Measurements from ENCODE around the gene ARHGAP42.
"Not testable (repeated sequence)": the region's sequence is repeated elsewhere in the genome, so short reads cannot be mapped to it uniquely, and the experiment has no call there.

The ARHGAP42 gene

DNA sequence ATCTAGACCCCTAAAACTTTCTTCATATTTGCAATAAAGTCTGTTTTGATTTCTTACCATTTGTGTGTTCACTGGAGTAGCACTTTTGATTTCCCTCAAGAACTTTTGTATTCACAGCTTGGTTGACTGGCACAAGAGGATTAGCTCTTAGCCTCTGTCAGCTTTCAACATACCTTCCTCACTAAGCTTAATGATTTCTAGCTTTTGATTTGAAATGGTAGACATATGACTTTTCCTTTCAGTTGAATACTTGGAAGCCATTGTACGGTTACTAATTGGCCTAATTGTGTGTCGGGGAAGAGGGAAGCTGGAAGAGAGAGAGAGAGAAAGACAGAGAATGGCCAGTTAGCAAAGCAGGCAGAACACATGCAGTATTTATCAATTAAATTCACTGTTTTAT is 180.5 kb downstream of the ARHGAP42 start:
- no peak for DNase-seq (ENCODE audit: low spot score)

- DNase-seq (ENCODE audit: low spot score) = no peak
Measured at GRCh38 chr11:100869328-100869727, 182.2 kb downstream of the ARHGAP42 start.

GRCh38 chr11:100870138-100870537 is 183.1 kb downstream of the ARHGAP42 start:
- DNase-seq (ENCODE audit: low spot score) = no peak

DNA sequence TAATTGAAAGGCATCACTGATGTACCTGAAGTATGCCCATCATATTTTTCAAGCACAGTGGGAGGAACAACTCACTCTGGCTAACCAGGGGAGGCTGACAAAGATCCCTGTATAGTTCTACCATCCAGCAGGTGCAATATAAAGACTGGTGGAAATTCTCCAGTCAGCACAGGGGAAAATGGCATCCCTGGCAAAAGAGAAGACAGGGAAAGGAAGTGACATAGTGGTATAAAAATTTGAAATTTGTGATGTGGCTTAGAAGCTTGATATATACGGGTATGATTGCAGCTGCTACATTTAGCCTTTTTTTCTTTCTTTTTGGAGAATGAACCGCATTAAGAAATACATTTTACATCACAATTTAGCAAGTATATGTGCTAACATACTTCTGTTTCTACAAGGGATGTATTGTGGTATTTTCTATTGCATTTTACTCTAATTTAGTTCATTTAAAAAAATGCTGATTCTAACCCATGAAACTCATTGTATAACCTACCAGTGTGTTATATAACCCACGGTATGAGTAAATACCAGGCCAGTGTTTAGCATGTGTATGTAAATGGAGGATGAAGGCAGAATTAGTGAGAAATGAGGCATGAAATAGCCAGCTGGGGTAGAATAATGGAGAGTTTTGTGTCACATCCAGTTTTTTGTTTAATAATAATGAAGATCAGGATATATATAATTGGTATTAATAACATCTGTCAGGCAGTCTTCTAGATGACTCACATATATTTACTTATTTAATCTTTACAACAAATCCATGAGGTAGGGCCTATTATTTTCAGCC is 186.1 kb downstream of the ARHGAP42 start:
- DNase-seq (ENCODE audit: low spot score) = no peak

DNA sequence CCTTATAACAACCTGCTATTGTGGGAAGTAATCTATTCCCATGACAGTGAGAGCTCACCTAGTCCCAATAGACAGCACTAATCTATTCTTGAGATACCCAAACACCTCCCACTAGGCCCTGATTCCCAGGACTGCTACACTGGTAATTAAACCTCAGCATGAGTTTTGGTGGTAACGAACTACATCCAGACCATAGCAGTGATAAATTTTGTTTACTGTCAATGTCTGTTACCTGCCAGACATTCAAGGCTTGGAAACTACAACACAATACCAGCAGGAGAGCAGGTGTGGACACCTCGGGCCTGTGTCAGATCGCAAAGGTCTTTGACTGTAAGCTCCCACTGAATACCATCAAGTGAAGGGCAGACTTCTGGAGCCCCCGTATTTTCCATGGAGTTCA is 187.1 kb downstream of the ARHGAP42 start:
- DNase-seq (ENCODE audit: low spot score) = no peak

DNA sequence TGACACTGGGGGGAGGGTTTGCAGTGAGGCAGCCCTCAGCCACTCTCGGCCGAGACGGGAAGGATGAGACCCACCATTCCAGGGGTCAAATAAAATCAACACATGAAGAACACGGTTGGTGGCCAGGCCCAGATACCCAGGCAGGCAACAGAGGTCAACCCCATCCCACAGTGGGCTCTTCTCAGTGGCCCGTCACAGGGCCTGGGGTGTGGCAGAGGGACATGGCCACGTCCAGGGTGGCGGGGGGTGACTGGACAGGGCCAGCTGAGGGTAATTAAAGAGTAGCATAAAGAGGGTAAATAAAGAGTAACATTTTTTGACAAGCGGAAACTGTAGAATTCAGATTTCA is 188.4 kb downstream of the ARHGAP42 start:
- DNase-seq (ENCODE audit: low spot score) = no peak

- no peak for DNase-seq (ENCODE audit: low spot score)
Measured at GRCh38 chr11:100876815-100877520, 189.9 kb downstream of the ARHGAP42 start.

- DNase-seq (ENCODE audit: low spot score) = peak; percentile 59
Measured at GRCh38 chr11:100878474-100878873, 191.4 kb downstream of the ARHGAP42 start.

GRCh38 chr11:100882957-100883356 is 195.9 kb downstream of the ARHGAP42 start:
- DNase-seq (ENCODE audit: low spot score) = no peak

GRCh38 chr11:100883830-100884229 is 196.7 kb downstream of the ARHGAP42 start:
- DNase-seq (ENCODE audit: low spot score) = no peak

DNA sequence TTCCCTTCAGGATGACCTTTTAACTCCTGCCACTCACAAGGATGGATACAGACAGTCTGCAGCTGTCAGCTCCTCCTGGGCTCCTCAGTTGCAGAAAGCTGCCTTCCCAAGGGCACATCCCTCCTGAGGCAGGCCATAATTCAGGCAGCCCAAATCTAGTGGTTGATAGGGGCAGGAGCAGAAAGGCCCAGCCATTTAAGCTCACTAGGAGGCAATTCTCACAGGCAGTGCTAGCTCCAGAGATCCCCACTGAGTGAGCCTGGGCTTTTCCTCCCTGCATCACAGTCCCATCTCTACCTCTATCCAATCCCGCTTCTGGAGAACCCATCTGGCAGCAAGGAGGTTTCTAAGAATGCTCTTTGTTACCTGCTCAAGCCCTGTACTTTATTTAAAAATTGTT is 200.6 kb downstream of the ARHGAP42 start:
- DNase-seq (ENCODE audit: low spot score) = peak; percentile 5

- DNase-seq (ENCODE audit: low spot score) = no peak
Measured at GRCh38 chr11:100888836-100889235, 201.7 kb downstream of the ARHGAP42 start.

- DNase-seq (ENCODE audit: low spot score) = no peak
Measured at GRCh38 chr11:100889758-100890157, 202.7 kb downstream of the ARHGAP42 start.

DNA sequence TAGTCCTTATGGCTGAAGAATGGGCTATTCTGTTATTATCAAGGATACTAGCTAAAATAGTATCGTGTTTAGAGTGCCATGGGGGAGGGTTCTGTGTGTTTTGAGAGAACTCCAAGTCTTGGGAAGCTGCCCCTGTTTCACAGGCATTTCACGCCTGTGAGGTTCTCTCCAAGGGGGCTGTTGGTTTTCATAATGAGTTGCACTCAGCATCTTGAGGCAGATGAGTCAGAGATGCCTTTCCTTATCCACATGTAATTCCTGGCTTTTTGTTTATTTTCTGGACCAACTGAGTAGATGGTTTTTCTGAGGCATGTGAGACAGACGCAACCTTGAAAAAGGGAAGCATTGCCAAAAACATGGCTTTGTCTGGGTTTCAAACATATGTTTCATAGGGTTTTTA is 203.7 kb downstream of the ARHGAP42 start:
- DNase-seq (ENCODE audit: low spot score) = no peak

DNA sequence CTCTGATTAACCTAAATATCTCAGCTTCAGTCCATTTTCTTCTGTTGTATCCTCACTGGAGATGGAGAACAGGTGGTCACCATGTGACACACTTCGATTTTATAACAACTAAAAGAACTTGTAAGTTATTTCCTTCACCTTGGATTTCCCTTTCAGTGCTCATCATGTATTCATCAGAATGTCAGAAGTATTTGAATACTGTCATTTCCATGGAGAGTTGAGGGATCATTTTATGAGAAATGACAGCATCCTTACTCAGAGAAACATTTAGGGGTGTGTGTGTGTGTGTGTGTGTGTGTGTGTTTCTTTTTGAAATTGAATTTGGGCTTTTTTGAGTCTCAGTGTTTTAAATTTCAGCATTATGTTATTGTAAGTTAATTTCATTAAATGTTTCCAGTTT is 205.8 kb downstream of the ARHGAP42 start:
- DNase-seq (ENCODE audit: low spot score) = no peak

- DNase-seq (ENCODE audit: low spot score) = no peak
Measured at GRCh38 chr11:100895449-100895848, 208.4 kb downstream of the ARHGAP42 start.

DNA sequence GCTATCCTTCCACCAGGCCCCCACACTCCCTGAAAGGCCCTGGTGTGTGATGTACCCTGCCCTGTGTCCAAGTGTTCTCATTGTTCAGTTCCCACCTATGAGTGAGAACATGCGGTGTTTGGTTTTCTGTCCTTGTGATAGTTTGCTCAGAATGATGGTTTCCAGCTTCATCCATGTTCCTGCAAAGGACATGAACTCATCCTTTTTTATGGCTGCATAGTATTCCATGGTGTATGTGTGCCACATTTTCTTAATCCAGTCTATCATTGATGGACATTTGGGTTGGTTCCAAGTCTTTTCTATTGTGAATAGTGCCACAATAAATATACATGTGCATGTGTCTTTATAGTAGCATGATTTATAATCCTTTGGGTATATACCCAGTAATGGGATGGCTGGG is 208.9 kb downstream of the ARHGAP42 start:
- DNase-seq (ENCODE audit: low spot score) = not testable (repeated sequence)

DNA sequence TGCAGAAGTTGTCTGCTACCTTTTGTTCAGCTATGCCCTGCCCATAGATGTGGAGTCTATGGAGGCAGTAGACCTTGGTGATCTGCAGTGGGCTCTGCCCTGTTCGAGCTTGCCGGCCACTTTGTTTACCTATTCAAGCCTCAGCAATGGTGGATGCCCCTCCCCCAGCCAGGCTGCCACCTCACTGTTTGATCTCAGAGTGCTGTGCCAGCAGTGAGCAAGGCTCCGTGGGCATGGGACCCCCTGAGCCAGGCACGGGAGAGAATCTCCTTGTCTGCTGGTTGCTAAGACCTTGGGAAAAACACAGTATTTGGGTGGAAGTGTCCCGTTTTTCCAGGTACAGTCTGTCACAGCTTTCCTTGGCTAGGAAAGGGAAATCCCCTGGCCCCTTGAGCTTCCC is 214.4 kb downstream of the ARHGAP42 start:
- DNase-seq (ENCODE audit: low spot score) = not testable (repeated sequence)

- DNase-seq (ENCODE audit: low spot score) = no peak
Measured at GRCh38 chr11:100902454-100903141, 215.5 kb downstream of the ARHGAP42 start.

DNA sequence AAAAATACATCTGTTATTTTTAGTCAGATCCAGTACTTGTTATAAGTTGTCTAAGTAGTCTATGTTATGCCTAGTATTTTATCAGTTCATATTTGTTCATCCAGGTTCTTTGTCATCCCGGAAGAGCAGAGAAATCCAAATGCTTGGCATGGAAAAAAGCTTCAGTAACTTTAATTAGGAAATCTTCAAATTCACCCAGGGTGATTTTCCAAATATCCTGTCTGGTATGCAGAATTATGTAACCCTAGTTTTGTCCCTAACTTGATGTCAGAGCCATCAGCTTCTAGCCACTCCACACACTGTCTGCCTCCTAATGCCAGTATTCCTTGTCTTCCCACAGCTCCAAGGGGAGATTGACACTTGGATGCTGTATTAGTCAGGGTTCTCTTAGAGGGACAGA is 216.2 kb downstream of the ARHGAP42 start:
- no peak for DNase-seq (ENCODE audit: low spot score)

DNA sequence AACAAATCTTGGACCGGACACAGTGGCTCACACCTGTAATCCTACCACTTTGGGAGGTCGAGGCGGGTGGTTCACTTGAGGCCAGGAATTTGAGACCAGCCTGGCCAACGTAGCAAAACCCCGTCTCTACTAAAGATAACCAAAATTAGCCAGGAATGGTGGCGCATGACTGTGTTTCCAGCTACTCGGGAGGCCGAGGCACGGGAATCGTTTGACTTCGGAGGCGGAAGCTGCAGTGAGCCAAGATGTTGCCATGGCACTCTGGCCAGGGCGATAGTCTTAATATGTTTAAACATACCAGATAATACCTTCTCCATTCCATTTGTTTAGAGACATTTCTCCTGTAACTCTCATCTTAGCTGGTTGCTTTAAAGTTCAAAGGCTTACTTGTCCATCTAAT is 218.6 kb downstream of the ARHGAP42 start:
- DNase-seq (ENCODE audit: low spot score) = no peak

DNA sequence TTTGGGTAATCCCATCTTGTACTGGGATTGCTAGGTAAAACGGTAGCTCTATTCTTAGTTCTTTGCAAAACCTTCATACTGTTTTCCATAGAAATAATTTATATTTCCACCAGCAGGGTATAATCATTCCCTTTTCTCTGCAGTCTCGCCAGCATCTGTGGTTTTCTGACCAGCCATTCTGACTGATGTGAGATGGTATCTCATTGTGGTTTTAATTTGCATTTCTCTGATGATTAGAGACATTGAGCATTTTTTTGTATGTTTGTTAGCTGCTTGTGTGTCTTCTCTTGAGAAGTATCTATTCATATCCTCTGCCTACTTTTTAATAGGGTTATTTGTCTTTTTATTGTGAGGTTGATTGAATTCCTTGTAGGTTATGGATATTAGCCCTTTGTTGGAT is 221.7 kb downstream of the ARHGAP42 start:
- DNase-seq (ENCODE audit: low spot score) = no peak

DNA sequence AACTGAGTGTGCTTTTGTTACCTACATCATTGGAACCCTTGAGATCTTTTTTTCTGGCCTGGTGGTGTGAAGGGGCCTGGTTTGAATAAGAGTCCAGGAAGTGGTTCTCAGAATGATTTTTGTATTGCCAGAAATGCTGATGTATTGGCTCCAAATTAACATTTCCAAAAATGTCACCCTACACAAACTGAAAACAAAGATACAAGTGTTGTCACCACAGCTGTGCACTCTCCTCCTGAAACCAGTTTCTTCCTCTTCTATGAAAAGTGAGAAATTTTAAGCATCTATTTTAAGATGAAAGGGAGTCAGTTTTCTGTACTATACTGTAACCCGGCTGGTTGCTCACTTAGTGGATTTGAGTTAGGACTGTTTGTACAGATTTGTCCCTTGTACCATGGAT is 223.7 kb downstream of the ARHGAP42 start:
- DNase-seq (ENCODE audit: low spot score) = no peak
